ENCODE measurements around the gene CTSD.

DNA sequence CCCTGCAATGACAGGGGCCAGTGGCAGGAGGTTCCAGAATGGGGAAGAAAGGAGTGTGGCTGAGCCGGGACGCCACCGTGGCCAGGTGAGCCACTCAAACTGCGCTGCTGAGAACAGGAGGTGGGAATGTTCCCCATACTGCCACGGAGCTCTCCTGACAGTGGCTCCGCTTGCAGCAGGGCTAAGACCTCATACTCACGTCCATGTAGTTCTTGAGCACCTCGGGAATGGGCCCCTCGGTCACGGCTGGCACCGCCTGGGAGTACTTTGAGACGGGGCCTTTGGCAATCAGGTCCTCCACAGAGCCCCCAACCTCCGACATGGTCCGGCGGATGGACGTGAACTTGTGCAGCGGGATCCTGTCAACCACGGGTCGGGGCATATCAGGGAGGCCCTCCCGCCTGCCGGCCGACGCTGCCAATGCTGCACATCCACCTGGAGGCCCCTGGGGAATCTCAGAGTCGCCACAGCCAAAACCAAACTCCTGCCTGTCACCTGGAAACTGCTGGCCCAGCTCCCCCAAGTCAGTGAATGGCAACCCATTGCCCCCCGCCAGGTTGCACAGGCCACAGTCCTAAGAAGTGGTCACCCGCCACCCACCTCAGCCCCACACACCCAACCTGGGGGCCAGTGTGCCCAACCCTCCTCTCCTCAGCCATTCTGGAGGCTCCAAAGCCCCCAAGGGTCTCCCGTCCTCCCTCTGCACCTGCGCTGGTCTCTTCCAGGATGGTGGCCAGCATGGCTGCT is 2.4 kb downstream of the CTSD start:
- TF ChIP-seq, protein P1, sequence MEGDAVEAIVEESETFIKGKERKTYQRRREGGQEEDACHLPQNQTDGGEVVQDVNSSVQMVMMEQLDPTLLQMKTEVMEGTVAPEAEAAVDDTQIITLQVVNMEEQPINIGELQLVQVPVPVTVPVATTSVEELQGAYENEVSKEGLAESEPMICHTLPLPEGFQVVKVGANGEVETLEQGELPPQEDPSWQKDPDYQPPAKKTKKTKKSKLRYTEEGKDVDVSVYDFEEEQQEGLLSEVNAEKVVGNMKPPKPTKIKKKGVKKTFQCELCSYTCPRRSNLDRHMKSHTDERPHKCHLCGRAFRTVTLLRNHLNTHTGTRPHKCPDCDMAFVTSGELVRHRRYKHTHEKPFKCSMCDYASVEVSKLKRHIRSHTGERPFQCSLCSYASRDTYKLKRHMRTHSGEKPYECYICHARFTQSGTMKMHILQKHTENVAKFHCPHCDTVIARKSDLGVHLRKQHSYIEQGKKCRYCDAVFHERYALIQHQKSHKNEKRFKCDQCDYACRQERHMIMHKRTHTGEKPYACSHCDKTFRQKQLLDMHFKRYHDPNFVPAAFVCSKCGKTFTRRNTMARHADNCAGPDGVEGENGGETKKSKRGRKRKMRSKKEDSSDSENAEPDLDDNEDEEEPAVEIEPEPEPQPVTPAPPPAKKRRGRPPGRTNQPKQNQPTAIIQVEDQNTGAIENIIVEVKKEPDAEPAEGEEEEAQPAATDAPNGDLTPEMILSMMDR (IDR thresholded peaks at IDR 0.05): no peak
- no peak for TF ChIP-seq POLR2A (IDR thresholded peaks at IDR 0.05)
